ENCODE data around the gene RGMB. TPM values are rescaled to one million over a fixed set of nuclear protein-coding genes. Genes with fewer than 3 reads are reported as not detected.

RGMB gene
- total and polyA plus RNA-seq, 4 donors = 2.5 to 5.3 (median 3.0) TPM

GRCh38 chr5:98795243-98795642, 21.8 kb downstream of the RGMB start:
- 50% methylated on average over 5 of the region's 5 CpGs for WGBS
- Histone ChIP-seq H3K9me3 (ENCODE audit: control insufficient read depth in 4 of 4, low read length in 3 of 4) (no peaks in the 10 kb centered on the region), H3K4me1 (ENCODE audit: control insufficient read depth in 4 of 4, insufficient read depth in 4 of 4, low read length in 3 of 4) (peaks cover 0 to 4% (median 2%) of the 10 kb centered on the region in 4 donors), H3K4me3 (ENCODE audit: low read depth in 1 of 3, low read length in 3 of 3) (no peak overlapping the region), H3K9ac (ENCODE audit: low read depth in 1 of 2, low read length in 2 of 2) (no peak overlapping the region), H3K36me3 (ENCODE audit: control insufficient read depth in 4 of 4, insufficient read depth in 3 of 4, low read depth in 1 of 4, low read length in 3 of 4) (peaks cover 0 to 4% (median 0%) of the 10 kb centered on the region in 4 donors), H3K27ac (ENCODE audit: low read depth in 1 of 2, low read length in 2 of 2) (no peak overlapping the region), H3K27me3 (ENCODE audit: control insufficient read depth in 4 of 4, insufficient read depth in 4 of 4, low read length in 3 of 4) (no peaks in the 10 kb centered on the region)
- DNase-seq (ENCODE audit: low spot score) = no peak
- TF ChIP-seq RXRA (IDR thresholded peaks at IDR 0.05) (no peak), YY1 (IDR thresholded peaks at IDR 0.05) (no peak), NR2F2 (IDR thresholded peaks at IDR 0.05) (no peak), MAX (IDR thresholded peaks at IDR 0.05) (no peak), GABPA (IDR thresholded peaks at IDR 0.05 in 1 of 2, conservative IDR thresholded peaks at IDR 0.05 in 1 of 2) (no peak)
- TF ChIP-seq, protein P1, sequence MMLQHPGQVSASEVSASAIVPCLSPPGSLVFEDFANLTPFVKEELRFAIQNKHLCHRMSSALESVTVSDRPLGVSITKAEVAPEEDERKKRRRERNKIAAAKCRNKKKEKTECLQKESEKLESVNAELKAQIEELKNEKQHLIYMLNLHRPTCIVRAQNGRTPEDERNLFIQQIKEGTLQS (IDR thresholded peaks at IDR 0.05) = no peak
- TF ChIP-seq, protein P2, sequence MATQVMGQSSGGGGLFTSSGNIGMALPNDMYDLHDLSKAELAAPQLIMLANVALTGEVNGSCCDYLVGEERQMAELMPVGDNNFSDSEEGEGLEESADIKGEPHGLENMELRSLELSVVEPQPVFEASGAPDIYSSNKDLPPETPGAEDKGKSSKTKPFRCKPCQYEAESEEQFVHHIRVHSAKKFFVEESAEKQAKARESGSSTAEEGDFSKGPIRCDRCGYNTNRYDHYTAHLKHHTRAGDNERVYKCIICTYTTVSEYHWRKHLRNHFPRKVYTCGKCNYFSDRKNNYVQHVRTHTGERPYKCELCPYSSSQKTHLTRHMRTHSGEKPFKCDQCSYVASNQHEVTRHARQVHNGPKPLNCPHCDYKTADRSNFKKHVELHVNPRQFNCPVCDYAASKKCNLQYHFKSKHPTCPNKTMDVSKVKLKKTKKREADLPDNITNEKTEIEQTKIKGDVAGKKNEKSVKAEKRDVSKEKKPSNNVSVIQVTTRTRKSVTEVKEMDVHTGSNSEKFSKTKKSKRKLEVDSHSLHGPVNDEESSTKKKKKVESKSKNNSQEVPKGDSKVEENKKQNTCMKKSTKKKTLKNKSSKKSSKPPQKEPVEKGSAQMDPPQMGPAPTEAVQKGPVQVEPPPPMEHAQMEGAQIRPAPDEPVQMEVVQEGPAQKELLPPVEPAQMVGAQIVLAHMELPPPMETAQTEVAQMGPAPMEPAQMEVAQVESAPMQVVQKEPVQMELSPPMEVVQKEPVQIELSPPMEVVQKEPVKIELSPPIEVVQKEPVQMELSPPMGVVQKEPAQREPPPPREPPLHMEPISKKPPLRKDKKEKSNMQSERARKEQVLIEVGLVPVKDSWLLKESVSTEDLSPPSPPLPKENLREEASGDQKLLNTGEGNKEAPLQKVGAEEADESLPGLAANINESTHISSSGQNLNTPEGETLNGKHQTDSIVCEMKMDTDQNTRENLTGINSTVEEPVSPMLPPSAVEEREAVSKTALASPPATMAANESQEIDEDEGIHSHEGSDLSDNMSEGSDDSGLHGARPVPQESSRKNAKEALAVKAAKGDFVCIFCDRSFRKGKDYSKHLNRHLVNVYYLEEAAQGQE (IDR thresholded peaks at IDR 0.05) = no peak

GRCh38 chr5:98796197-98796972, 22.9 kb downstream of the RGMB start:
- no peak for DNase-seq (ENCODE audit: low spot score)
- Histone ChIP-seq H3K9ac (ENCODE audit: low read depth in 1 of 2, low read length in 2 of 2) (no peak overlapping the region), H3K4me1 (ENCODE audit: control insufficient read depth in 4 of 4, insufficient read depth in 4 of 4, low read length in 3 of 4) (peaks cover 0 to 4% (median 2%) of the 10 kb centered on the region in 4 donors), H3K36me3 (ENCODE audit: control insufficient read depth in 4 of 4, insufficient read depth in 3 of 4, low read depth in 1 of 4, low read length in 3 of 4) (peaks cover 0 to 4% (median 0%) of the 10 kb centered on the region in 4 donors), H3K27ac (ENCODE audit: low read depth in 1 of 2, low read length in 2 of 2) (no peak overlapping the region), H3K27me3 (ENCODE audit: control insufficient read depth in 4 of 4, insufficient read depth in 4 of 4, low read length in 3 of 4) (no peaks in the 10 kb centered on the region), H3K4me3 (ENCODE audit: low read depth in 1 of 3, low read length in 3 of 3) (no peak overlapping the region), H3K9me3 (ENCODE audit: control insufficient read depth in 4 of 4, low read length in 3 of 4) (no peaks in the 10 kb centered on the region)
- peak; percentile 87 for TF ChIP-seq CTCF (IDR thresholded peaks at IDR 0.05; ENCODE audit: low read depth, low read length, missing input control)
- no peak for TF ChIP-seq FOXA1 (IDR thresholded peaks at IDR 0.05)
- TF ChIP-seq, protein P1 (IDR thresholded peaks at IDR 0.05) = no peak
- TF ChIP-seq, protein P2 (IDR thresholded peaks at IDR 0.05) = no peak
- TF ChIP-seq FOXA2 (IDR thresholded peaks at IDR 0.05) = no peak
- no peak for TF ChIP-seq JUND (IDR thresholded peaks at IDR 0.05)
- no peak for TF ChIP-seq HNF4G (IDR thresholded peaks at IDR 0.05)
- no peak for TF ChIP-seq RXRA (IDR thresholded peaks at IDR 0.05)
- peak; percentile 87 for TF ChIP-seq RAD21 (IDR thresholded peaks at IDR 0.05)
- WGBS = 7% methylated on average over 7 of the region's 7 CpGs
